ENCODE results near the gene ZFYVE9. TPM values are rescaled to one million over a fixed set of nuclear protein-coding genes. Genes with fewer than 3 reads are reported as not detected.
A peak's percentile ranks its signal among the peaks of the same experiment; 100 is the strongest.

The ZFYVE9 gene
- total and polyA plus RNA-seq, 2 of the 13 experiments (the other 11 are each of a cell fraction or from before 2014, with no cell fraction given): 9.2 to 19.8 TPM

DNA sequence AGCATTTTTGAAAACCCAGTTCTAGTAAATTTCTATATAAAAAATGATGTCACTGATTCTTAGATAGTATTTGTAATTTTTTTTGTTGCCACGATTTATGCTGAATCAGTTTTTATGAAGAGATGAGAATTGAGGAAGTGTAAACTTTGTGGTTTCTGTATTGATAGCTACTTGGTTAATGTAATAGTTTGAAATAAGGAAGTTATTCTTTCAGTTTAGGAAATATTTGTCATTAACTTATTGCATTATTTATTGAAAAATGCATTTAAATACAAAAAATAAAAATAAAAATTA lies 97.8 kb downstream of the ZFYVE9 start:
- H3K79me2 ChIP-seq (ENCODE audit: insufficient read depth, low read length): no peaks in the 10 kb centered on the region
- no peak overlapping the region for H3K27ac ChIP-seq (ENCODE audit: extremely low read length, insufficient read depth, low read length)
- no peaks in the 10 kb centered on the region for H3K9me3 ChIP-seq (ENCODE audit: low read length)
- no peak overlapping the region for H2AFZ ChIP-seq (ENCODE audit: low read length)
- ChIA-PET CTCF (ENCODE audit: low intra/inter-chr PET ratio, low total read pairs) (no interaction called here), POLR2A (no interaction called here)
- no peak overlapping the region for H3K9ac ChIP-seq (ENCODE audit: insufficient read depth, low read depth, low read length)
- peaks cover 5 to 17% of the 10 kb centered on the region in 2 experiments; a peak in 2 of 5 replicates for H3K36me3 ChIP-seq (replicated peaks in 1 of 2; ENCODE audit: control insufficient read depth in 1 of 2, insufficient read depth in 2 of 2, low read length in 2 of 2)
- in situ Hi-C loops (cut with HindIII; ENCODE audit: extremely low pct_ligation_motif_present, low pct_unique_long_range_greater_than_20kb) (no loop called here), intact Hi-C loops (cut with micrococcal nuclease; ENCODE audit: unreplicated experiment) (no loop called here)
- 98% methylated on average over 1 of the region's 1 CpG for WGBS (ENCODE audit: low lambda C conversion rate)
- no peak overlapping the region for H3K4me2 ChIP-seq (ENCODE audit: low read depth, low read length)
- no peaks in the 10 kb centered on the region for H4K20me1 ChIP-seq (ENCODE audit: insufficient read depth, low read length)
- TF ChIP-seq HOXA9 (CRISPR knock-in tag; IDR thresholded peaks at IDR 0.05; ENCODE audit: borderline replicate concordance) (no peak), RFXANK (CRISPR knock-in tag; IDR thresholded peaks at IDR 0.05) (no peak), PRPF4 (IDR thresholded peaks at IDR 0.05; ENCODE audit: low read depth, low read length, poor library complexity, severe bottlenecking) (no peak), BHLHE40 (IDR thresholded peaks at IDR 0.05; ENCODE audit: low read length) (no peak), KDM3A (CRISPR knock-in tag; IDR thresholded peaks at IDR 0.05; ENCODE audit: low read depth) (no peak), TFDP1 (CRISPR knock-in tag; IDR thresholded peaks at IDR 0.05; ENCODE audit: borderline replicate concordance) (no peak), MAFF (IDR thresholded peaks at IDR 0.05; ENCODE audit: low read depth, low read length) (peak; percentile 68), ZNF674 (CRISPR knock-in tag; IDR thresholded peaks at IDR 0.05; ENCODE audit: low read depth) (no peak), KMT2A (CRISPR knock-in tag; IDR thresholded peaks at IDR 0.05) (no peak), MAFK (conservative IDR thresholded peaks at IDR 0.05 in 1 of 2, IDR thresholded peaks at IDR 0.05 in 1 of 2; ENCODE audit: low read length in 2 of 2) (peak; percentile 61 to 78; a peak in 3 of 4 replicates)
- TF ChIP-seq, protein P1, sequence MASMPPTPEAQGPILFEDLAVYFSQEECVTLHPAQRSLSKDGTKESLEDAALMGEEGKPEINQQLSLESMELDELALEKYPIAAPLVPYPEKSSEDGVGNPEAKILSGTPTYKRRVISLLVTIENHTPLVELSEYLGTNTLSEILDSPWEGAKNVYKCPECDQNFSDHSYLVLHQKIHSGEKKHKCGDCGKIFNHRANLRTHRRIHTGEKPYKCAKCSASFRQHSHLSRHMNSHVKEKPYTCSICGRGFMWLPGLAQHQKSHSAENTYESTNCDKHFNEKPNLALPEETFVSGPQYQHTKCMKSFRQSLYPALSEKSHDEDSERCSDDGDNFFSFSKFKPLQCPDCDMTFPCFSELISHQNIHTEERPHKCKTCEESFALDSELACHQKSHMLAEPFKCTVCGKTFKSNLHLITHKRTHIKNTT (CRISPR knock-in tag; IDR thresholded peaks at IDR 0.05): no peak
- TF ChIP-seq, protein P2, sequence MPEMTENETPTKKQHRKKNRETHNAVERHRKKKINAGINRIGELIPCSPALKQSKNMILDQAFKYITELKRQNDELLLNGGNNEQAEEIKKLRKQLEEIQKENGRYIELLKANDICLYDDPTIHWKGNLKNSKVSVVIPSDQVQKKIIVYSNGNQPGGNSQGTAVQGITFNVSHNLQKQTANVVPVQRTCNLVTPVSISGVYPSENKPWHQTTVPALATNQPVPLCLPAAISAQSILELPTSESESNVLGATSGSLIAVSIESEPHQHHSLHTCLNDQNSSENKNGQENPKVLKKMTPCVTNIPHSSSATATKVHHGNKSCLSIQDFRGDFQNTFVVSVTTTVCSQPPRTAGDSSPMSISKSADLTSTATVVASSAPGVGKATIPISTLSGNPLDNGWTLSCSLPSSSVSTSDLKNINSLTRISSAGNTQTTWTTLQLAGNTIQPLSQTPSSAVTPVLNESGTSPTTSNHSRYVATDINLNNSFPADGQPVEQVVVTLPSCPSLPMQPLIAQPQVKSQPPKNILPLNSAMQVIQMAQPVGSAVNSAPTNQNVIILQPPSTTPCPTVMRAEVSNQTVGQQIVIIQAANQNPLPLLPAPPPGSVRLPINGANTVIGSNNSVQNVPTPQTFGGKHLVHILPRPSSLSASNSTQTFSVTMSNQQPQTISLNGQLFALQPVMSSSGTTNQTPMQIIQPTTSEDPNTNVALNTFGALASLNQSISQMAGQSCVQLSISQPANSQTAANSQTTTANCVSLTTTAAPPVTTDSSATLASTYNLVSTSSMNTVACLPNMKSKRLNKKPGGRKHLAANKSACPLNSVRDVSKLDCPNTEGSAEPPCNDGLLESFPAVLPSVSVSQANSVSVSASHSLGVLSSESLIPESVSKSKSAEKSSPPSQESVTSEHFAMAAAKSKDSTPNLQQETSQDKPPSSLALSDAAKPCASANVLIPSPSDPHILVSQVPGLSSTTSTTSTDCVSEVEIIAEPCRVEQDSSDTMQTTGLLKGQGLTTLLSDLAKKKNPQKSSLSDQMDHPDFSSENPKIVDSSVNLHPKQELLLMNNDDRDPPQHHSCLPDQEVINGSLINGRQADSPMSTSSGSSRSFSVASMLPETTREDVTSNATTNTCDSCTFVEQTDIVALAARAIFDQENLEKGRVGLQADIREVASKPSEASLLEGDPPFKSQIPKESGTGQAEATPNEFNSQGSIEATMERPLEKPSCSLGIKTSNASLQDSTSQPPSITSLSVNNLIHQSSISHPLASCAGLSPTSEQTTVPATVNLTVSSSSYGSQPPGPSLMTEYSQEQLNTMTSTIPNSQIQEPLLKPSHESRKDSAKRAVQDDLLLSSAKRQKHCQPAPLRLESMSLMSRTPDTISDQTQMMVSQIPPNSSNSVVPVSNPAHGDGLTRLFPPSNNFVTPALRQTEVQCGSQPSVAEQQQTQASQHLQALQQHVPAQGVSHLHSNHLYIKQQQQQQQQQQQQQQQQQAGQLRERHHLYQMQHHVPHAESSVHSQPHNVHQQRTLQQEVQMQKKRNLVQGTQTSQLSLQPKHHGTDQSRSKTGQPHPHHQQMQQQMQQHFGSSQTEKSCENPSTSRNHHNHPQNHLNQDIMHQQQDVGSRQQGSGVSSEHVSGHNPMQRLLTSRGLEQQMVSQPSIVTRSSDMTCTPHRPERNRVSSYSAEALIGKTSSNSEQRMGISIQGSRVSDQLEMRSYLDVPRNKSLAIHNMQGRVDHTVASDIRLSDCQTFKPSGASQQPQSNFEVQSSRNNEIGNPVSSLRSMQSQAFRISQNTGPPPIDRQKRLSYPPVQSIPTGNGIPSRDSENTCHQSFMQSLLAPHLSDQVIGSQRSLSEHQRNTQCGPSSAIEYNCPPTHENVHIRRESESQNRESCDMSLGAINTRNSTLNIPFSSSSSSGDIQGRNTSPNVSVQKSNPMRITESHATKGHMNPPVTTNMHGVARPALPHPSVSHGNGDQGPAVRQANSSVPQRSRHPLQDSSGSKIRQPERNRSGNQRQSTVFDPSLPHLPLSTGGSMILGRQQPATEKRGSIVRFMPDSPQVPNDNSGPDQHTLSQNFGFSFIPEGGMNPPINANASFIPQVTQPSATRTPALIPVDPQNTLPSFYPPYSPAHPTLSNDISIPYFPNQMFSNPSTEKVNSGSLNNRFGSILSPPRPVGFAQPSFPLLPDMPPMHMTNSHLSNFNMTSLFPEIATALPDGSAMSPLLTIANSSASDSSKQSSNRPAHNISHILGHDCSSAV (CRISPR knock-in tag; IDR thresholded peaks at IDR 0.05; ENCODE audit: borderline replicate concordance): no peak
- no TSS peak for BruUV-seq (replicated peaks)
- no peaks in the 10 kb centered on the region; a peak in 1 of 5 replicates for H3K27me3 ChIP-seq (ENCODE audit: control insufficient read depth in 1 of 2, insufficient read depth in 2 of 2, low read length in 2 of 2)
- FAIRE-seq: no peak
- ATAC-seq: no peak
- DNase-seq (ENCODE audit: low spot score): no peak
- H3K4me1 ChIP-seq (ENCODE audit: insufficient read depth, low read length): peaks cover 8% of the 10 kb centered on the region
- no peak overlapping the region for H3K4me3 ChIP-seq (replicated peaks in 1 of 3; ENCODE audit: insufficient read depth in 1 of 3, low read depth in 2 of 3, low read length in 3 of 3)

Data from HepG2 (cell line).